Keratinocyte (primary cell): ENCODE measurements around the gene SRGN. TPM values are rescaled to one million over a fixed set of nuclear protein-coding genes. Genes with fewer than 3 reads are reported as not detected.

ENCODE experiments used
- DNase-seq: peaks from one replicate; pipeline ENCODE4 v3.0.0-alpha.2; 2011; ENCODE audit warnings: low read depth, missing footprints, low spot score
- FAIRE-seq: peaks from 2 replicates; lab custom pipeline; 2011; peaks lifted over from hg19 to GRCh38; lab: Jason Lieb, UNC
- H2AFZ ChIP-seq: 2 replicates; pipeline ENCODE4 v1.6.0; 2012; ENCODE audit warnings: low read length, control low read depth, inconsistent platforms; ENCODE audit not compliant: control insufficient read depth
- H3K27ac ChIP-seq: 2 replicates; pipeline ENCODE4 v1.5.1; 2011; ENCODE audit warnings: low read length; ENCODE audit not compliant: control insufficient read depth, insufficient read depth
- H3K27me3 ChIP-seq: 3 replicates; pipeline ENCODE4 v1.6.0; 2011; ENCODE audit warnings: low read length; ENCODE audit not compliant: control insufficient read depth, insufficient read depth; ENCODE audit errors: extremely low read depth
- H3K36me3 ChIP-seq, 2 experiments: 2 replicates in 1 of 2; 3 replicates in 1 of 2; pipeline ENCODE4 v1.5.1; 2011; ENCODE audit warnings: low read length in 2 of 2, mild to moderate bottlenecking in 1 of 2; ENCODE audit not compliant: control insufficient read depth in 2 of 2, insufficient read depth in 2 of 2; ENCODE audit errors: extremely low read depth in 1 of 2
- H3K4me1 ChIP-seq: 3 replicates; pipeline ENCODE4 v1.5.1; 2011; ENCODE audit warnings: low read length; ENCODE audit not compliant: control insufficient read depth, insufficient read depth; ENCODE audit errors: extremely low read depth
- H3K4me2 ChIP-seq: 3 replicates; pipeline ENCODE4 v1.6.0; 2011; ENCODE audit warnings: low read depth, low read length; ENCODE audit not compliant: control insufficient read depth, insufficient read depth; ENCODE audit errors: extremely low read depth
- H3K4me3 ChIP-seq, 3 experiments: fragments of 200-600 bp in 1 of 3; sonication (generic) in 1 of 3; 2 replicates in 2 of 3; 3 replicates in 1 of 3; pipeline ENCODE4 v1.5.1; 2011 to 2016; ENCODE audit warnings: low read length in 3 of 3, mild to moderate bottlenecking in 3 of 3, control low read depth in 2 of 3, inconsistent platforms in 1 of 3, low read depth in 1 of 3, mixed read lengths in 1 of 3, mixed run types in 1 of 3, moderate library complexity in 1 of 3; ENCODE audit not compliant: control insufficient read depth in 2 of 3, insufficient read depth in 2 of 3; ENCODE audit errors: extremely low read depth in 1 of 3
- H3K79me2 ChIP-seq: 2 replicates; pipeline ENCODE4 v1.6.0; 2012; ENCODE audit warnings: low read length; ENCODE audit not compliant: control insufficient read depth, insufficient read depth
- H3K9ac ChIP-seq: 3 replicates; pipeline ENCODE4 v1.6.0; 2011; ENCODE audit warnings: low read length; ENCODE audit not compliant: control insufficient read depth, insufficient read depth; ENCODE audit errors: extremely low read depth
- H3K9me1 ChIP-seq: 3 replicates; pipeline ENCODE4 v1.6.0; 2011; ENCODE audit warnings: low read length; ENCODE audit not compliant: control insufficient read depth, insufficient read depth; ENCODE audit errors: extremely low read depth
- H3K9me3 ChIP-seq: 2 replicates; pipeline ENCODE4 v1.5.1; 2012; ENCODE audit warnings: low read depth, low read length; ENCODE audit not compliant: control insufficient read depth
- H4K20me1 ChIP-seq: 3 replicates; pipeline ENCODE4 v1.6.0; 2011; ENCODE audit warnings: low read length; ENCODE audit not compliant: control insufficient read depth, insufficient read depth; ENCODE audit errors: extremely low read depth
- CTCF ChIP-seq, 3 experiments: IDR thresholded peaks in 1 of 3; conservative IDR thresholded peaks in 1 of 3; optimal IDR thresholded peaks in 1 of 3; 2 replicates in 2 of 3; 3 replicates in 1 of 3; pipeline versions ENCODE3 to v1.5.1; 2011; ENCODE audit warnings: low read length in 3 of 3, mild to moderate bottlenecking in 3 of 3, moderate library complexity in 2 of 3, control low read depth in 1 of 3, inconsistent platforms in 1 of 3; ENCODE audit not compliant: insufficient read depth in 2 of 3; ENCODE audit errors: extremely low read depth in 1 of 3
- EZH2 ChIP-seq: IDR thresholded peaks from one replicate; pipeline ENCODE4 v1.6.1; 2012; ENCODE audit warnings: inconsistent platforms, mild to moderate bottlenecking, low read length, moderate library complexity
- dilution Hi-C: fragments of 300-500 bp; cut with MboI; formaldehyde crosslinking; loops from one replicate; pipeline ENCODE4 v1.7.0; 2020; ENCODE audit warnings: low sequenced_read_pairs; ENCODE audit not compliant: extremely low pct_ligation_motif_present
- polyA plus RNA-seq, 5 experiments: library from polyadenylated mRNA; depleted of rRNA in 3 of 5; stranded (reverse) in 3 of 5; stranded (forward) in 1 of 5; unstranded in 1 of 5; fragments of >200 nt; gene quantifications; 1 replicate in 1 of 5; 2 replicates in 3 of 5; 3 replicates in 1 of 5; pipeline versions ENCODE4 v1.2.1 to v1.2.3, GENCODE V29; 2011 to 2012; ENCODE audit warnings: missing spikeins in 2 of 5, low read depth in 1 of 5, low replicate concordance in 1 of 5

The SRGN gene
- polyA plus RNA-seq, 1 donor (not counting 4 experiments of a cell fraction or from before 2014, with no cell fraction given): 2.1 TPM

- no peak overlapping the region for H2AFZ ChIP-seq
- no peaks in the 10 kb centered on the region for H3K36me3 ChIP-seq
- no peak overlapping the region for H3K27ac ChIP-seq
- H3K9me1 ChIP-seq: no peaks in the 10 kb centered on the region
- H4K20me1 ChIP-seq: no peaks in the 10 kb centered on the region
- H3K9me3 ChIP-seq: no peaks in the 10 kb centered on the region
- no peaks in the 10 kb centered on the region for H3K79me2 ChIP-seq
- no peak overlapping the region for H3K9ac ChIP-seq
- H3K4me1 ChIP-seq: peaks cover 7% of the 10 kb centered on the region
- no peak for DNase-seq
- H3K27me3 ChIP-seq: no peaks in the 10 kb centered on the region
- no peak for TF ChIP-seq CTCF (optimal IDR thresholded peaks at IDR 0.05 in 1 of 3, IDR thresholded peaks at IDR 0.05 in 1 of 3, conservative IDR thresholded peaks at IDR 0.05 in 1 of 3; ENCODE audit: extremely low read depth in 1 of 3, insufficient read depth in 2 of 3, low read length in 3 of 3)
- TF ChIP-seq EZH2: no peak
- no peak overlapping the region for H3K4me3 ChIP-seq
- H3K4me2 ChIP-seq: no peak overlapping the region
- dilution Hi-C loops: no loop called here
- FAIRE-seq: no peak
Observed at GRCh38 chr10:69051303-69051702, 36.6 kb upstream of the SRGN start.

GRCh38 chr10:69051710-69052487 is 36.0 kb upstream of the SRGN start:
- no peaks in the 10 kb centered on the region for H3K27me3 ChIP-seq
- peaks cover 1% of the 10 kb centered on the region for H3K4me1 ChIP-seq
- H2AFZ ChIP-seq: no peak overlapping the region
- H3K27ac ChIP-seq: no peak overlapping the region
- H4K20me1 ChIP-seq: no peaks in the 10 kb centered on the region
- FAIRE-seq (no peak), DNase-seq (no peak)
- no peak overlapping the region for H3K4me2 ChIP-seq
- dilution Hi-C loops: no loop called here
- no peak overlapping the region for H3K4me3 ChIP-seq
- H3K9ac ChIP-seq: no peak overlapping the region
- H3K36me3 ChIP-seq: no peaks in the 10 kb centered on the region
- H3K79me2 ChIP-seq: no peaks in the 10 kb centered on the region
- no peaks in the 10 kb centered on the region for H3K9me1 ChIP-seq
- H3K9me3 ChIP-seq: no peaks in the 10 kb centered on the region
- TF ChIP-seq EZH2 (no peak), CTCF (optimal IDR thresholded peaks at IDR 0.05 in 1 of 3, IDR thresholded peaks at IDR 0.05 in 1 of 3, conservative IDR thresholded peaks at IDR 0.05 in 1 of 3; ENCODE audit: extremely low read depth in 1 of 3, insufficient read depth in 2 of 3, low read length in 3 of 3) (no peak)
